D341Med (cell line): ENCODE data around the gene RHO.
"Not testable (repeated sequence)": the region's sequence is repeated elsewhere in the genome, so short reads cannot be mapped to it uniquely, and the experiment has no call there.

ENCODE experiments used
- DNase-seq: peaks from one replicate; pipeline ENCODE4 v3.0.0; 2012; ENCODE audit warnings: low spot score

The RHO gene

DNA sequence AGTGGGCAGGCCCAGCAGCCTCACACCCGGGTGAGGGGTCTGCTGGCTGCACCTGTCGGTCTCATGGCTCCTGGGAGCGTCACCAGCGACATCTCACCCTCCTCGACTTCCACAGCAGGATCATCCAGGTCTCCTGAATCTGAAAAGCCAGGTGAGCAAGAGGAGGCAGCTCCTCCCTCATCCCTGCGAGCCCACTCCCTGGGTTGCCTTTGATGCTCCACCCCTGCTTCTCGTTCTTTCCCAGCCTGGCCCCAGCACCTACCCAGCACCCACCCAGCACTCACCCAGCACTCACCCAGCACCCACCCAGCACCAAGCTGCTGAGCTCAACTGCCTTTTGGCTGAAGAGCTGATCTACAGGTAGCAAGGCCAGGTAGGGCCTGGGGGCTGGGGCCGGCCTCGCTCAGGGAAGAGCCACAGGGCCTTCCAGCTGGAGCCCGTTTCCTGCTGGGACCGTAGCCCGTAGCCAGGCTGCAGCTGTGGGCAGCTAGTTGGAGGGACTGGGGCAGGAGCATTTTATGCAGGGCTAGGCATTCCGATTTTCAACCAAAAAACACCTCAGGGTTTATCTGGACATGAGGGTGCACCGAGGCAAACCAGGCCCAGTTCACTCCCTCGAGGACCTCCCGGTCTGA is 14.8 kb downstream of the RHO start, which contains the start of gene H1-8:
TSS of gene H1-8 (plus strand) at position 20 of the 635 bp plus-strand sequence. CDS start at position 64, 44 bp downstream.
- no peak for DNase-seq

DNA sequence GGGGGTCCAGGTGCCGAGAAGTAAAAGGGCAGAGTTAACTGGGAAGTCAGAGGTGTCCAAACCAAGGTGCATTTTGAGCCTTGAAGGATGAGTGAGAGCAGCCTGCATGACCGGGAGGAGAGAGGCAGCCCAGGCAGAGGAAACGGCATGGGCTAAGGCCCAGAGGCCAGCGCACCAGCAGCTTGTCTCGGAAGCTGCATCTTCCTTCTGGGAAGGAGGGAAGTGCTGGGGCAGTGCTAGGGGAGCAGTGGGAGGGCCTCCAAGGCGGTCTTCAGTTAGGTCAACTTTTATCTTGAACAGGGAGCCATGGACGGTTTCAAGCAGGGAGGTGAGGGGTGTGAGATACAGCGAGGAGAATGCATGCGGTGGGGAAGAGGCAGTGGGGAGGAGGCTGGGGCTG is 15.6 kb downstream of the RHO start:
- no peak for DNase-seq

DNA sequence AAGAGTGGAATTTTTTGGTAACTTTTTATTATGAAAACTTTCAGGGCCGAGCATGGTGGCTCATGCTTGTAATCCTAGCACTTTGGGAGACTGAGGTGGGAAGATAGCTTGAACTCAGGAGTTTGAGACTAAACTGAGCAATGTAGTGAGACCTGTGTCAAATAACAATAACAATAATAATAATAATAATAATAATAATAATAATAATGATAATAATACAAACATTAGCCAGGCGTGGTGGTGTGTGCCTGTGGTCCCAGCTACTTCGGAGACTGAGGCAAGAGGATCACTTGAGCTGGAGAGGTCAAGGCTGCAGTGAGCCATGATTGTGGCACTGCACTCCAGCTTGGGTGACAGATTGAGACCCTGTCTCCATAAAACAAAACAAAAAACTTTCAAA is 17.5 kb downstream of the RHO start:
- not testable (repeated sequence) for DNase-seq

DNA sequence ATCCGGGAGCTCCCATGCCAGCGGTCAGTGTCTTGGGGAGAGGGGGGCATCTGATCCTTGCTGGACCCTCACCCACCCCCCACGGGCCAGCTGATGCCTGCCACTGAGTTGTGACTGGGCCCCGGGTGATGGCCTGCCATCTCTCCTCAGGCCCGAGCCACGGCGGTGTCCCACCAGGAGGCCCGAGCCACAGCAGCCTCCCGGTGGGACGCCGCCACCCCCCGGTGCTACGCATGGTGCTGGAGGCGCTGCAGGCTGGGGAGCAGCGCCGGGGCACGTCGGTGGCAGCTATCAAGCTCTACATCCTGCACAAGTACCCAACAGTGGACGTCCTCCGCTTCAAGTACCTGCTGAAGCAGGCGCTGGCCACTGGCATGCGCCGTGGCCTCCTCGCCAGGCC is 18.8 kb downstream of the RHO start:
- no peak for DNase-seq

DNA sequence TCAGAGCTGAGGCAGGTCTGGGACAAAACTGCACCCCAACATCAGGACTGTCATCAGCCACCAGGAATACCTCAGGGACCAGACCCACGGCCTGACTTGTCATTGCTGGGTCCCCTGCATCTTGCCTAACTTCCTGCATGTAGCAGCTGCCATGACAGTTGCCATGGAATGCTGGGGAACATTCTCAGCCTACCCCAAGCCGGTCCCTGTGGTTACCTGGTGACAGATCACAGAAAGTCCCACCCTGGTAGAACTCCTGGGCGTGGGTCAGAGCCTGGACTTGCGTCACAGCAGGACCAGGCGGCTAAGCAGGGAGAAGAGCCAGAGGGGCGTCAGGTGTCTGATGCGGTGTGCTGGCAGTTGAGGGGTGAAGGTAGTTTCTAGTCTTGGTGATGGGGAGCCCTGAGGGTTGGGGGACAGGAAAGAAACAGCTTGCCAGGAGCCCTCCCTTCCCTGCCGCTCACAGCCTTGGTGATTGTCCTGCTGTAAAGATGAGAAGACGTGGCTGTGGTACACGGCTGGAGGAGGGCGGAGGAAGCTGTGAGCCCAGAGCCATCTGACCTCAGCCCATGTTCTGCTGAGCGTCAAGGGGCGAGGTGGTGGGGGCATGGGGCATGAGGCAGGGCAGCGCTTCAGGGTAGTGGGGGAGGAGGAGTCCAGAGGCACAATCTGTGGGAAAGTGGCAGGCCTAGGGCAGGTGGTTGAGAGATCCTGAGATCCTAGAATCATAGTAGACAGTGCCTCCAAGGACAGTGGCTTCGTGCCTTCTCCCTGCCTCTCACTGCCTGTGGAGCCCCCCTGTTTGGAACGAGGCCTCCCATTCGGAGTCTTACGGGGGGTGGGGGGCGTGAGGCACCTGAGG is 19.9 kb downstream of the RHO start:
- DNase-seq, result no peak

DNA sequence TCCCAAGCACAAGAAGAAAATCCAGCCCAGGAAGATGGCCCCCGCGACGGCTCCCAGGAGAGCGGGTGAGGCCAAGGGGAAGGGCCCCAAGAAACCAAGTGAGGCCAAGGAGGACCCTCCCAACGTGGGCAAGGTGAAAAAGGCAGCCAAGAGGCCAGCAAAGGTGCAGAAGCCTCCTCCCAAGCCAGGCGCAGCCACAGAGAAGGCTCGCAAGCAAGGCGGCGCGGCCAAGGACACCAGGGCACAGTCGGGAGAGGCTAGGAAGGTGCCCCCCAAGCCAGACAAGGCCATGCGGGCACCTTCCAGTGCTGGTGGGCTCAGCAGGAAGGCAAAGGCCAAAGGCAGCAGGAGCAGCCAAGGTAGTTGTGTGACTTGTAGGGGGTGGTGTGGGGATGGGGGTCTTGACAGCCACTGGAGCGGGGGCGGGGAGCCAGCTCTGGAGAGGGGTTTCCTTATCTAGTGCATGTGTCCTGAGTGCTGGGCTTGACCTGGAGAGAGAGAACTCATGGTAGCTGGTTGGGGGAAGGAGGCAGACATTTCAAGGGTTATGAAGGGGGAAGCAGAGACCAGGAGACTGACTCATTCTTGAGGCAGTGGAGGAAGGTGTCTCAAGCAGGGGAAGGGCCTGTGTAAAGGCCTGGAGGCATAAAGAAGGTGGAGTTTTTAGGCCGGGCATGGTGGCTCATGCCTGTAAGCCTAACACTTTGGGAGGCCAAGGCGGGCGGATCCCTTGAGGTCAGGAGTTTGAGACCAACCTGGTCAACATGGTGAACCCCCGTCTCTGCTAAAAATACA is 20.8 kb downstream of the RHO start:
- no peak for DNase-seq

DNA sequence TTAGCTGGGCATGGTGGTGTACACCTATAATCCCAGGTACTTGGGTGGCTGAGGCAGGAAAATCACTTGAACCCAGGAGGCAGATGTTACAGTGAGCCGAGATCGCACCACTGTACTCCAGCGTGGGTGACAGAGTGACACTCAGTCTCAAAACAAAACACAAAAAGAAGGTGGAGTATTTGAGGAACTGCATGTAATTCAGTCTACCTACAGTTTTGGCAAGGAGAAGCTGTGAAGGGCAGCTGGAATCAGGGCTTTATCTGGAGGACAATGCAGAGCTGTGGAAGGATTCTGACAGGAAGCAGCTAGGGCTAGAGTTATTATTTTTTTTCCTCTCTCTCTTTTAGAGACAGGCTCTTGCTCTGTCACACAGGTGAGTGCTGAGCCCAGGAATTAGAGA is 21.4 kb downstream of the RHO start:
- DNase-seq, result no peak

DNA sequence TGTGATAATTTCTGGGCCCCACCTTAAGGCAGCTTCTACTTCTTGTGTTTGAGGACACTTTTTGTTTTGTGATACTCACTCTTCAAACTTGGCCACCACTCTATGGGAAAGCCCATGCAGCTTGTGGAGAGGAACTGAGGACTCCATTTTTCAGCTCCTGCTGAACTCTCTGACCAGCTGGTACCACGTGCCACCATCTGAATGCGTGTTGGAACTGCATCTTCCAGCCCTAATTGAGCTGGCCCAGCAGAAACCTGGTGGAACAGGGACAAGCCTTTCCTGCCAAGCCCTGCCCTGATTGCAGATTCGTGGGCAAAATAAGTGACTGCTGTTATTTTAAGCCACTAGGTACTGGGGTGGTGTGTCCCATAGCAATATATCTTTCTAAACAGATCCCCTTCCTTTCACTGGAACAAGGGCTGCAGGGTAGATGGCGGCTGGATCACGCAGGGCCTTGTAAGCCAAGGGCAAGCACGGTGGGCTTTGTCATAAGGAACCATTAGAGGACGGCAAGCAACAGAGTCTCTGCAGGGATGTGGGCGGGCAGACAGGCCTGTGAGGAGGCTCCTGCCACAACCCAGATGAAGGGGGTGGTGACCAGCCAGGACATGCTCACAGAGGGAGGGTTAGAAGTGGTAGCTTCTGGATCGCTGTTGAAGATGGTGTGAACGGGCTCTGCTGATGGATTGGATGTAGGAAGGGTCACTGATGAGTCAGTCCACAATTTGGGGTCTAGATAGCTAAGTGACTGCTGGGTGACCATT is 24.0 kb downstream of the RHO start:
- DNase-seq, result no peak

DNA sequence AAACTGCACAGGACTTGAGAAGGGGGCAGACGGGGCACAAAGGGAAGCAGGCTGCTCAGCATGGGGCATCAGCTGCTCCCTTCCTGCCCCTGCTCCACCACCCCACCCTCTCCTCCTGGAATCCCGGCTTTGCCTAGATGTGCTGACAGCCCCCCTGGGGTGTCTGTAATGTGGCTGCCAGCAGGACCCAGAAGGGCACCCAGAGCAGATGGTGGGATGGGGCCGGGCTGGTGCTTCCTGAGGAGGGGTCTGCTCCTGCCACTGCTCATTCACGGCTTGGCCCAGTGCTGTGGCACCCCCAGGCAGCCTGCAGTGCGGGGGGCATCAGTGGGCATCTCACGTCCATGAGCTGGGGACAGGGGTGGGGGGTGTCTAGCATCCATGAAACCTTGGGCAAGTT is 24.7 kb downstream of the RHO start:
- no peak for DNase-seq

DNA sequence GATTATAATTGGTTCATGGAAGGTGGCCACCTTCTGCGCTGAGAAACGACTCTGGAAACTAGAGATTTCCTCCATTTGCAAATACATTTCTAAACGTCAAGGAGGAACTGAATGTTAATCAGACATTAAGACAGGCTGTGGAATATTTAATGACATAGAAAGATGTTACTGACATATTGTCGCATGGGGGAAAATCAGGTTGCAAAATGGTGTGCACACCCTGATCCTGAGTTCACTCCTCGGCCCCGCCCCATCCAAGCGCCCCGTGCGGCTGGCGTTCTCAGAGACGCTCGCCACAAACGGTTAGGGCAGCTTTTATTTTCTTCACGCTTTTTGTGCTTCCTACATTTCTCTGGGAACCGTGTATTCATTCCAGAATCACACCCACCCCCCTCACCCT is 25.3 kb downstream of the RHO start:
- DNase-seq, result no peak

DNA sequence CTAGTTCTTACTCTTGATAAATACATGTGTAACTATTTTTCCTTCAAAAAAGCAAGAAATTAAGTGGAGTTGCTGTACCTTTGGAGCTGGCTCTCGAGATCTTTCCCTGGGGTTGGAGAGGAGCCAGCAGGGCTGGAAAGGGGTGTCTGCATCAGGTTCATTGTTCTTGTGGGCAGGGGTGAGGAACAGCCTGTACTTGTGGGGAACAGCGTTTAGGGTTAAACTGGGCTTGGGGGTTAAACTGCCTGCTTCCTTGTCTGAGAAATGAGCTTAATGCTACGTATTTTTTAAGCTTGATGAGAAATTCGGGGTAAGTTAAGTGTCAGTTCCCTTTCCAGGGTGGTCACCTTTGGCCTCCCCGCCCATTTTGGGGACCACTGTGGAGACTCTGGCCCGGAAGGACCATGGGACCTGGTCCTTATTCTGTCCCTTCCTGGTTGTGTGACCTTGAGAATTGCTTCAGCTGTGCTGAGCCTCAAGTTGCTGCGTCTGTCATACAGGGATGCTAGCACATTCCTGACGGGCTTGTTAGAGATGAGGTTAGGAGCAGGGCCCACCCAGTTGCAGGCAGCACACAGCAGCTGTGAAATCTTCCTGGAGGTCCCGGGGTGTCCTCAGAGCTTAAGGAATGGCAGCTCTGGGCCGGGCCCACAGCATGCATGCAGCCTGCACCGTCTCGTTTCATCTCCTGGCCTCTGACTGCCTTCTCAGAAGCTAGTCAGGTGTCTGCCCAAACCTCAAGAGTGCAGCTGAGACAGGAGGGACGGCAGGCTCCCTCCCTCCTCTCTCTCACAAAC is 26.1 kb downstream of the RHO start:
- no peak for DNase-seq

DNA sequence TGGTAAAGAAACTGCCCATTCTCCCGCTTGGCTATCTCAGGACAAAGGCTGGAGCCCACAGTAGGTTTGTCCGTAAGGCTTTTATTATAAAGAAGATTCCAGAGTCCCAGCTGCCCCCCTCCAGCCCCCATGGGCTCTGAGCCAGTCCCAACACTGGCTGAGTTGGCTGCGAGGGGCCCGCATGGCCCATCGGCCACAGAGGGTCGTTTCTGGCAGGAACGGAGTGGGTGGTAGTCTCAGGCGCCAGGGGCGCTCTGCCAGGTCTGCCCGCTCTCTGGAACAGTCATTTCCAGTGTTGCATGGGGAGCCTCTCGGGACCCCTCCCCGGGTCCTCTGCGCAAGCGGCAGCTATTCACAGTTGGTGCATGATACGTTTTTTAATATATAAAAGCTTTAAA is 26.7 kb downstream of the RHO start:
- DNase-seq, result no peak

DNA sequence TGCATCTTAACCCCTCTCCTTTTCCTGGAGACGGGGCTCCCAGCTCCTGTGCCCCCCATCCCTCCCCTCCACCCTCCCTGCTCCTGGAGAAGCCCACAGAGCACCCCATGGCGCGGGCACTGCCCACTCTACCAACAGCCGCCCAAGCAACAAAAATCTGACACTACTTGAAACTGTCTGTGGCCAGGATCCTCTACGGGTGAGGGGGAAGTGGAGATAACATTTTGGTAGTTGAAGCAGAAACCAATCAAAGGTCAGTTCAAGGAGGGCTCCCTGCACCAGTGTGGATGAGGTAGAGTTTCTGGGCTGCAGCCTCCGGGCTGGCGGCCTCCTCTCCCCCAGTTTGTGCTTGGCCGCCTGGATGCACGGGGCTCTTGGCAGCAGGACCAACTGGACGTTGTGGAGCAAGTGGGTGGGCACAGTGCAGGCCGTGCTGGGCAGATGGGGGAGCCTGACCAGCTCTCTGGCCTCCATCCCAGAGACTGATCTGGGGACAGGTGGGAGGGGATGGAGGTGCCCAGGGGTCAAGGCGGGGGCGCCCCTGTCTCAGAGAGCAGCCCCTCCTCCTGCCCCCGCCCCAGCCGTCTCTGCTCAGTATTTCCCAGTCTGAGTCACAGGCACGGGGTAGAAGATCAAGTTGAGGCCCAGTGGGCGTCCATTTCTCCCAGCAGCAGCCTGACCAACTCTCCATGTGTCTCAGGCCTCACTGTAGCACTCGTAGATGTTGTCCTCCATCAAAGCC is 27.3 kb downstream of the RHO start:
- no peak for DNase-seq

DNA sequence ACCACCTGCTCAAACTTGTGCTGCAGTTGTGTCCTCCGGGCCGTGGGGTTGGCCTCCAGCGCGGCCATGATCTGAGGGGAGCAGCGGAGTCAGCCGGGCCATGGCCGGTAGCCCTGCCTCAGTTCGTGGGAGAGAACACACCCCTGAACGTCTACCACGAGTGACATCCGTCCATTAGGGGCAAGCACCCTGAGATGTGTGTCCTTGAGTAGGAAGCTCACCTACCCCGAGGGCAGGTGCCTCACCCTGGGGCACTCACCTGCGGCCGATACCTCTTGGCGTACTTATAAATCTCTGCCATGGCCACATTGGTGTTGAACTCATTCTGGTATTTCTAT is 27.9 kb downstream of the RHO start:
- DNase-seq, result no peak

DNA sequence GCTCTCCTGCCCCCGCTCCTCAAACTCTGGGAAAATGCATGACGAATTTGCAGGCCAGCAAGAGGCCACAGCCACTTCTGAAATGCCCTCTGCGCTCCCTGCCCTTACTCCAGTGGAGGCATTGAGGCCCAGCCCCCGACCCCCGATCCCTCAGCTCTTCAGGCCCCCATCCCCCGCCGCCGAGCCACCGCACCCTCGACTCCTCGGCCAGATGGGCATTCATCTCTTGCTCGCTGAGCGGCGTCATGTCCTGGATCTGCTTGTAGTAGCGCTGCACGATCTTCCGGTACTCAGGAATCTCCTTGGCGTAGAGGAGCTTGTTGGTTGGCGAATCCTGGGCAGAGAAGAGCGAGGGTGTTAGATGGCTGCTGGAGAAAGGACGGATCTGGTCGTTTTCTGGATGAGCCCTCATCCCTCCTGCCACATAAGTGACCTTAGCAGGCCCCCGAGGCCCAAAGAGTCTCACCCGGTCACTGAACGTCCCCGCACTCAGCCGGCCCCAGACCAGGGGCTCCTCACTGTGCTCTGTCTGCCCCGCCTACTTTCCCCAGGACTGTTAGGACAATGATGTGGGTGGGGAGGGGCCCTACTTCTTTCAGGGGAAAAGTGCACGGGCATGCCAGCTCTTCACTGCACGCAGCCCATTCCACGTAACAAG is 28.6 kb downstream of the RHO start:
- no peak for DNase-seq

DNA sequence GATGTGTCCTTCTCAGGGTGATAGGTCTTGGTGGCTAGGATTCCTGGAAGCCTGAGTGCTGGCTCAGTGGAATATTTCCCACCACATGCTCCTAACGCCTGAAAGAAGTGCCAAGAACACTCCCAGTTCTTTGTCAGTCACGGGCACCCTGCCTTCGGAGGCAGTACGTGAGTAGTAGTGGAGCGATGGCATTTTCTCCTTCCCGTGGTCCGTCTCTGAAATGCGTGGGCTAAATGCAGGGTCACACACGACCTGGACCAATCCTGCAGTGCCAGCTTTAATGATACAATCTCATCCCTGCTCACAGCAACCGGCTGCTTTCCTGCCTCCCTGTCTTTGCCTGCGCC is 29.1 kb downstream of the RHO start:
- no peak for DNase-seq

DNA sequence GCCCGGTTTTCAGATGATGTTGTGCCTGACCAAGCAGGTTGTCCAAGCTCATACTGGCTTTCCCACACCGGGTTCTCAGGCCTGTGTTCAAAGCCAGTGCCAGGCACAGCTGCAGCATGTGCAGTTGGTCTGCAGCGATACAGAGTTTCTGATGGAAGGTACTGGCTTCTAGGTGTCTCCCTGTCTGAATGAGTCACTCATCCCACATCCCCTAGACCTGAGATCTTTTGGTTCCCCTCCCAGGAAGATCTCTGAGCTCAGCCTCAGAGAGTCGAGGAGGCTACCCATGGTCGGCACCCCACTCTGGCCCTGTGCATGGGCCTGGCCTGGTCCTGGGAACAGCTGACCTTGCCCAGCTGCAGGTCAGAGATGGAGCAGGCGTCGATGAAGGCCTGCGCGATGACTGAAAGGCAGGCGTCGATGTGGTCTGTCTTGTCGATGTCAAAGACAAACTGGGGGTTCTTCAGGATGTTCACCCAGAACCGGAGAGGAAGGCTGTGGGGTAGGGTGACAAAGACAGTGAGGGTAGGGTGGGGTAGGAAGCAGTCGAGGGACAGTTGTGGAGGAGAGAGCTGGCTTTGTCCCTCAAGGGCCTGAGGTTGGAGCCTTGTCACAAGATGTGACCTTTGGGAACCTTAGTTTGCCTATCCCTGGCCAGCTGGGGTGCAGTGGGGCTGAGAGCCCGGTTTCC is 29.8 kb downstream of the RHO start:
- DNase-seq, result no peak

DNA sequence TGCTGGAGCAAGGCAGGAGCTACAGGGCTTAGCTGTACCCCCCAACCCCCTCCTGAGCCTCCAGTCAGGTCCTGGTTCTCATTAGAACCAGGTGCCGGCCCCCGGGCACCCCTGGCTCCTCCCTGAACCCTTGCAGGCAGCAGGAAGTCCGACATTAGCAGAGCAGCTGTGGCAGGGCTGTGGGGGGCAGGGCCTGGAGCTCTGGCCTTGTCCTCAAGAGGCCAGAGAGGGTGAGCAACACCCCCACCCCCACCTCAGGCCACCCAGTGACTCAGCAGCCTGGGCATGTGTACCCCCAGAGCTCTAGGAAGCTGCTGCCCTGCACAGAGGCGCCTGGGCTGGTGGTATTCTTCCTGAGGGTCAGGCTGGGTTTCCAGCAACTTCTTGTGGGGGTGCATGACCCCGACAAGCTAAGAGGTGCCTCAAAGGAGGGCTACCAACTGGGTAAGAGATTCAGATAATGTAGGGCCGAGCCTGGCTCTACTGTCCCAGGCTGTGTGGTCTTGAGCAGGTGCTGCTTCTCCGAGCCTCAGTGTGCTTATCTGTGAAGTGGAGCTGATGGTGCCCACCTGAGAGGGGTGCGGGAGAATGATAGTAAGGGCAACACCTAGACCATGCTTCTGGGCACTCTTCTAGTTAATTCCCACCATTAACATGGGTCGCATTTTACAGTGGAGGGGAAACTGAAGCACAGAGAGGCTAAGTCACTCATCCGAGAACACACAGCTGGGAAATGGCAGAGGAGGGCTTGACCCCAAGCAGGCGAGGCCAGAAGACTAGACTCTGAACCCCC is 30.5 kb downstream of the RHO start:
- no peak for DNase-seq

DNA sequence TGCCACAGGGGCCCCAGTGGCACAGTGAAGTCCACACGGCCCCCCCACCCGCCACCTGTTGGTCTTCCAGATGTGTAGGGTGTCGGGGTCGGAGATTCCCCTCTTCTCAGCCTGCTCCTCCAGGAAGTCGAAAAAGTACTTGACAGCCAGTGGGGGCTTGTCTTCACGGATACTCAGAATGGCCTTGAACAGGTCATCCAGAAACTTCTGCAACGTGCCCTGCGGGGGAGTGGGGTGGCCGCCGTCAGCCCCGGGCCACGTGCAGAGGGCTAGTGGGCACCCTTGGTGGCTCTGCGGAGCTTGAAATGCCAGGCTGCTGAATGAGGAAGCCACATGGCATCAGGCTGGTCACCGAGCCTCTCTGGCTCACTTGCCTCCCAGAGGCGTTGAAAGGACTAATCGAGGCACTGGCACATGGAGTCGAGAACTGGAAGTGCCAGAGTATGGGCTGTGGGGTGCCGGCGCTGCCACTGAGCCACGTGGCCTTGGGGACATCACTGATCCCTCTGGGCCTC is 31.2 kb downstream of the RHO start:
- no peak for DNase-seq
